ENCODE results near the gene LAMC1.

- TF ChIP-seq CTCF (IDR thresholded peaks at IDR 0.05) (no peak), POLR2A (IDR thresholded peaks at IDR 0.05) (no peak), POLR2AphosphoS5 (IDR thresholded peaks at IDR 0.05) (peak; percentile 56)
Observed at GRCh38 chr1:183069562-183070216, 46.5 kb downstream of the LAMC1 start.
